ENCODE data around the gene INPP5D.

The INPP5D gene

GRCh38 chr2:233171344-233171743, 111.2 kb downstream of the INPP5D start:
- Histone ChIP-seq H3K27ac (ENCODE audit: low read length) (no peak overlapping the region), H3K9ac (ENCODE audit: low read depth, low read length) (no peak overlapping the region), H3K4me3 (ENCODE audit: low read depth in 1 of 2, low read length in 2 of 2) (no peak overlapping the region), H3K9me3 (ENCODE audit: insufficient read depth, low read length, severe bottlenecking) (no peaks in the 10 kb centered on the region), H2AFZ (ENCODE audit: low read depth, low read length) (no peak overlapping the region), H3K4me1 (ENCODE audit: insufficient read depth, low read length) (no peaks in the 10 kb centered on the region), H4K20me1 (ENCODE audit: insufficient read depth, low read length) (no peaks in the 10 kb centered on the region), H3K79me2 (ENCODE audit: insufficient read depth, low read length) (no peaks in the 10 kb centered on the region), H3K36me3 (ENCODE audit: insufficient read depth, low read length) (peaks cover 62% of the 10 kb centered on the region), H3K27me3 (ENCODE audit: insufficient read depth, low read length, poor library complexity) (no peaks in the 10 kb centered on the region), H3K4me2 (ENCODE audit: insufficient read depth, low read length) (no peak overlapping the region)
- DNase-seq (no peak), ATAC-seq (ENCODE audit: insufficient read depth, low read depth) (no peak)
- TF ChIP-seq, protein P1, sequence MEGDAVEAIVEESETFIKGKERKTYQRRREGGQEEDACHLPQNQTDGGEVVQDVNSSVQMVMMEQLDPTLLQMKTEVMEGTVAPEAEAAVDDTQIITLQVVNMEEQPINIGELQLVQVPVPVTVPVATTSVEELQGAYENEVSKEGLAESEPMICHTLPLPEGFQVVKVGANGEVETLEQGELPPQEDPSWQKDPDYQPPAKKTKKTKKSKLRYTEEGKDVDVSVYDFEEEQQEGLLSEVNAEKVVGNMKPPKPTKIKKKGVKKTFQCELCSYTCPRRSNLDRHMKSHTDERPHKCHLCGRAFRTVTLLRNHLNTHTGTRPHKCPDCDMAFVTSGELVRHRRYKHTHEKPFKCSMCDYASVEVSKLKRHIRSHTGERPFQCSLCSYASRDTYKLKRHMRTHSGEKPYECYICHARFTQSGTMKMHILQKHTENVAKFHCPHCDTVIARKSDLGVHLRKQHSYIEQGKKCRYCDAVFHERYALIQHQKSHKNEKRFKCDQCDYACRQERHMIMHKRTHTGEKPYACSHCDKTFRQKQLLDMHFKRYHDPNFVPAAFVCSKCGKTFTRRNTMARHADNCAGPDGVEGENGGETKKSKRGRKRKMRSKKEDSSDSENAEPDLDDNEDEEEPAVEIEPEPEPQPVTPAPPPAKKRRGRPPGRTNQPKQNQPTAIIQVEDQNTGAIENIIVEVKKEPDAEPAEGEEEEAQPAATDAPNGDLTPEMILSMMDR (IDR thresholded peaks at IDR 0.05; ENCODE audit: borderline replicate concordance, extremely low read depth, low read length, poor library complexity, severe bottlenecking): no peak
- TF ChIP-seq EZH2 (IDR thresholded peaks at IDR 0.05; ENCODE audit: borderline replicate concordance, low read depth, low read length, severe bottlenecking): no peak

- Histone ChIP-seq H3K4me1 (ENCODE audit: insufficient read depth, low read length) (no peaks in the 10 kb centered on the region), H3K27me3 (ENCODE audit: insufficient read depth, low read length, poor library complexity) (no peaks in the 10 kb centered on the region), H3K36me3 (ENCODE audit: insufficient read depth, low read length) (peaks cover 61% of the 10 kb centered on the region), H3K79me2 (ENCODE audit: insufficient read depth, low read length) (no peaks in the 10 kb centered on the region), H2AFZ (ENCODE audit: low read depth, low read length) (no peak overlapping the region), H4K20me1 (ENCODE audit: insufficient read depth, low read length) (no peaks in the 10 kb centered on the region), H3K4me3 (ENCODE audit: low read depth in 1 of 2, low read length in 2 of 2) (no peak overlapping the region), H3K9me3 (ENCODE audit: insufficient read depth, low read length, severe bottlenecking) (no peaks in the 10 kb centered on the region), H3K9ac (ENCODE audit: low read depth, low read length) (no peak overlapping the region), H3K4me2 (ENCODE audit: insufficient read depth, low read length) (no peak overlapping the region), H3K27ac (ENCODE audit: low read length) (no peak overlapping the region)
- DNase-seq (no peak), ATAC-seq (ENCODE audit: insufficient read depth, low read depth) (no peak)
- no peak for TF ChIP-seq EZH2 (IDR thresholded peaks at IDR 0.05; ENCODE audit: borderline replicate concordance, low read depth, low read length, severe bottlenecking)
- TF ChIP-seq, protein P1 (IDR thresholded peaks at IDR 0.05; ENCODE audit: borderline replicate concordance, extremely low read depth, low read length, poor library complexity, severe bottlenecking): no peak
These were observed 113.0 kb downstream of the INPP5D start for GRCh38 chr2:233173115-233173514.

DNA sequence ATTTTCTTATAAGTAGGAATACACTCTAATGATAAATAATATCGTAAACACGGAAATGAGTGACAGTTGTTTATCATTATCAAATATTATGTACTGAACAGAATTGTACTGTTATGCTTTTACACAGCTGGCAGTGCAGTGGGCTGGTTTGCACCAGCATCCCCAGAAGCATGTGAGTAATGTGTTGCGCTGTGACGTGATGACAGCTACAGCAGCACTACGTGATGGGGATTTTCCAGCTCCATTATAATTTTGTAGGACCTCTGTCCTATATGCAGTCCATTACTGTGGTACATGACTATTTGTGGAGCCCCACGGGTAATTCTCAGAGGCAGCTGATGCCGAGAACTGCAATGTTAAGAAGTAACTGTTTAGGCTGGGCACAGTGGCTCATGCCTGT, 114.0 kb downstream of the INPP5D start:
- Histone ChIP-seq H3K27me3 (ENCODE audit: insufficient read depth, low read length, poor library complexity) (no peaks in the 10 kb centered on the region), H4K20me1 (ENCODE audit: insufficient read depth, low read length) (no peaks in the 10 kb centered on the region), H3K9ac (ENCODE audit: low read depth, low read length) (no peak overlapping the region), H3K27ac (ENCODE audit: low read length) (no peak overlapping the region), H3K36me3 (ENCODE audit: insufficient read depth, low read length) (peaks cover 59% of the 10 kb centered on the region), H2AFZ (ENCODE audit: low read depth, low read length) (no peak overlapping the region), H3K4me1 (ENCODE audit: insufficient read depth, low read length) (no peaks in the 10 kb centered on the region), H3K9me3 (ENCODE audit: insufficient read depth, low read length, severe bottlenecking) (no peaks in the 10 kb centered on the region), H3K79me2 (ENCODE audit: insufficient read depth, low read length) (no peaks in the 10 kb centered on the region), H3K4me3 (ENCODE audit: low read depth in 1 of 2, low read length in 2 of 2) (no peak overlapping the region), H3K4me2 (ENCODE audit: insufficient read depth, low read length) (no peak overlapping the region)
- DNase-seq (no peak), ATAC-seq (ENCODE audit: insufficient read depth, low read depth) (no peak)
- TF ChIP-seq, protein P1 (IDR thresholded peaks at IDR 0.05; ENCODE audit: borderline replicate concordance, extremely low read depth, low read length, poor library complexity, severe bottlenecking): no peak
- TF ChIP-seq EZH2 (IDR thresholded peaks at IDR 0.05; ENCODE audit: borderline replicate concordance, low read depth, low read length, severe bottlenecking): no peak
